TTC549 (cell line): Measurements from ENCODE around the gene DHRS13.
A peak's percentile ranks its signal among the peaks of the same experiment; 100 is the strongest.
"Not testable (repeated sequence)": the region's sequence is repeated elsewhere in the genome, so short reads cannot be mapped to it uniquely, and the experiment has no call there.

Experiments used
- FAIRE-seq: peaks from 2 replicates; lab custom pipeline; 2012; peaks lifted over from hg19 to GRCh38; lab: Jason Lieb, UNC

DHRS13 gene

DNA sequence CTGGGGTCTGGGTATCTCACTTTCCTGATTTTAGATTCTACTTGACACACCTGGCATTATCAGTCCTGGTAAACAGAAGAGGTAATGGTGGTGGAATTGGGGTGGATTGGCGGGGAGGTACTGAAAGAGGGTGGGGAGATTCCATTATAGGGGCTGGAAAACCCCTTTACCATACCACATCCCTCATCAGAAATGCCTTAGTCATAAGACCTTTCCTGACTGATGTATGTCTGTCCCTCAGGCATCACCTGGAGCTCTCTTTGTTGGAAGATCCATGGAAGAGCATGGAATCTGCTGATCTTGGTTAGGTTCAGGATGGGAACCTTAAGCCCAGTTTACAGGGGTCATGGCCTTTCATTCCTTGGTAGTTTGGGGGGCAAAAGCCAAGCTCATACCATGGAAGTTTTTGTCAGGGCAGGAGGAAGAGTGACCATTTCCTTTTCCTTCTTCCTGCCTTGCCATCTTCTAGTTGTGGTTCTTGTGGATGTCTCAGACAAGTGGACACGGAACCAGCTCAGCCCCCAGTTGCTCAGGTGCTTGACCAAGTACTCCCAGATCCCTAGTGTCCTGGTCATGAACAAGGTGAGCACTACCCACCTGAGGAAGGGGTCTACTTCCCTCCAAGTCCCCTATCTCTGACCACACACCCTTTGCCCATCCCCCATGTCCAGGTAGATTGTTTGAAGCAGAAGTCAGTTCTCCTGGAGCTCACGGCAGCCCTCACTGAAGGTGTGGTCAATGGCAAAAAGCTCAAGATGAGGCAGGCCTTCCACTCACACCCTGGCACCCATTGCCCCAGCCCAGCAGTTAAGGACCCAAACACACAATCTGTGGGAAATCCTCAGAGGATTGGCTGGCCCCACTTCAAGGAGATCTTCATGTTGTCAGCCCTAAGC lies 44.7 kb downstream of the DHRS13 start:
- FAIRE-seq = no peak

- no peak for FAIRE-seq
Observed at GRCh38 chr17:28856028-28856574, 46.8 kb downstream of the DHRS13 start.

DNA sequence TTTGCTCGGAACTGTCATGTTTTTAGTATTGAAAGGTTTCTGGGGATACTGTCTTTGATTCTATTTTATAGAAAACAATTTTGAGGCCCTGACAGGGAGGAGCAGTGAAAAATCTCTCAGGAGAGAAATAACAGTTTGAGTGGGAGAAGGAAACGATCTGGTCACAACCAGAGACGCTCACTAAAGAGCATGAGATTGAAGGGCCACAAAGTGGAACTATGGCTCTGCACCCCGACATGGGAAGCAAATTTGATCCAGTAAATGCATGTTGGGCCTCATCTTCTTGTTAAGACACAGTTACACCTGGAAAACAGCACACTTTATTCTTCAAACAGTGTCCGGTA lies 47.6 kb downstream of the DHRS13 start:
- no peak for FAIRE-seq

- FAIRE-seq = peak; percentile 13
Observed at GRCh38 chr17:28854457-28855335, 48.2 kb downstream of the DHRS13 start, which contains the start of gene ERAL1. ERAL1 (plus strand) TSS chr17:28855016; CDS start chr17:28855035, 19 bp downstream.

GRCh38 chr17:28853295-28853694 lies 49.6 kb downstream of the DHRS13 start:
- no peak for FAIRE-seq

DNA sequence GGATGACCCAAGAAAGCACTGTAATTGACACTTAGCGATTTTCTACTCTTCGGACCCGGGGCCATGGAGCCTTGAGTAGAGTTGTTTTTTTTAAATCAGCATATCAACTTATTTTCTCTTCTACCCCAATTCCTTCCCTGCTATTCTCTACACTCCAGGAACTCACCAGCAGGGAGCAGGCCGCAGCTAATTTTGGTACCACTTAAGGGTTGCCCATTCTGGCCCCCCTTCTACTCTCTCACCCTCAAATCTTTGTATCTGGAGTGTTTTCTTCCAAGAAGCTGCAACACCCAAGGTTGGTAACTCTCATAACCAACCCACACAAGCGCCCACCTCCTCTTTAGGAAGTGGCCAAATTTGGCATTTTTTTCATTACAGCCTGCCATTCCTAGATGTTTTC lies 53.6 kb downstream of the DHRS13 start:
- FAIRE-seq = no peak

DNA sequence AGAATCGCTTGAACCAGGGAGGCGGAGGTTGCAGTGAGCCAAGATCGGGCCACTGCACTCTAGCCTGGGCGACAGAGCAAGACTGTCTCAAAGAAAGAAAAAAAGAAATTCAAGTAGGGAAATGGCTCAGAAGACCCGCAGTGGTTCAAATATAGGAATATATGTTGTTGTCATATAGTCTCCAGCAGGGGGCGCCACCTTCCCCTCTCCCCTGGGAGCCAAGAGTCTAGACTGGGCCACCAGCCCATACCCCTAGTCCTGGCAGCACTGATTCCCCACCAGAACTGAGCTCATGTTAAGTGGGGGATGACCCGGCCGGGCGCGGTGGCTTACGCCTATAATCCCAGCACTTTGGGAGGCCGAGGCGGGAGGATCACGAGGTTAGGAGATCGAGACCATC lies 54.2 kb downstream of the DHRS13 start:
- FAIRE-seq = not testable (repeated sequence)
